IMR-90 (cell line): ENCODE measurements around the gene CCNQ. TPM values are rescaled to one million over a fixed set of nuclear protein-coding genes. Genes with fewer than 3 reads are reported as not detected.

Experiments
- ATAC-seq: fragments of 200-7000 bp; cut with Tn5 transposase; 2 replicates; pipeline ENCODE4 v1.9.1; 2020; ENCODE audit warnings: low read depth, mild to moderate bottlenecking, moderate library complexity
- BruUV-seq: library from RNA; stranded (reverse); fragments of 400-500 nt; replicated peaks from 2 replicates; lab custom pipeline; 2021; lab: Mats Ljungman, UMichigan
- CTCF ChIA-PET: fragments of 300-600 bp; formaldehyde crosslinking; extraction: SDS; loops from one replicate; lab custom pipeline; 2021; ENCODE audit warnings: antibody characterized with exemption; lab: Yijun Ruan, JAX
- POLR2A ChIA-PET: fragments of 300-600 bp; sonication (Branson Sonifier 250); formaldehyde crosslinking; loops from one replicate; lab custom pipeline; 2022; ENCODE audit warnings: antibody characterized with exemption; ENCODE audit not compliant: unreplicated experiment; lab: Charles Lee
- DNase-seq: peaks from one replicate; pipeline ENCODE4 v3.0.0; 2013
- H2AFZ ChIP-seq: replicated peaks from 2 replicates; pipeline ENCODE3; 2013; ENCODE audit warnings: low read length, mild to moderate bottlenecking; ENCODE audit not compliant: poor library complexity
- H2AK5ac ChIP-seq: 2 replicates; pipeline ENCODE4 v1.6.1; 2013; ENCODE audit warnings: low read depth, low read length, inconsistent platforms
- H2AK9ac ChIP-seq: replicated peaks from 2 replicates; pipeline ENCODE3; 2013; ENCODE audit warnings: mild to moderate bottlenecking, low read depth, low read length, moderate library complexity; ENCODE audit not compliant: poor library complexity
- H2BK120ac ChIP-seq: 2 replicates; pipeline ENCODE4 v1.6.1; 2013; ENCODE audit warnings: low read depth, low read length, inconsistent platforms
- H2BK15ac ChIP-seq: 3 replicates; pipeline ENCODE4 v1.6.1; 2013; ENCODE audit warnings: low read depth, low read length, inconsistent platforms
- H2BK20ac ChIP-seq: 2 replicates; pipeline ENCODE4 v1.6.1; 2013; ENCODE audit warnings: low read depth, mild to moderate bottlenecking, inconsistent platforms, low read length, moderate library complexity
- H2BK5ac ChIP-seq: 2 replicates; pipeline ENCODE4 v1.6.1; 2013; ENCODE audit warnings: mild to moderate bottlenecking, low read depth, low read length, inconsistent platforms; ENCODE audit not compliant: poor library complexity, severe bottlenecking
- H3K14ac ChIP-seq: replicated peaks from 2 replicates; pipeline ENCODE4 v1.6.1; 2013; ENCODE audit warnings: low read depth, low read length, inconsistent platforms
- H3K18ac ChIP-seq: 2 replicates; pipeline ENCODE4 v1.6.1; 2013; ENCODE audit warnings: low read depth, low read length, control low read depth
- H3K23ac ChIP-seq: 2 replicates; pipeline ENCODE4 v1.6.1; 2013; ENCODE audit warnings: low read depth, low read length, inconsistent platforms
- H3K27ac ChIP-seq: 2 replicates; pipeline ENCODE4 v1.5.1; 2013; ENCODE audit warnings: mild to moderate bottlenecking, control low read depth, low read length; ENCODE audit not compliant: insufficient read depth
- H3K27me3 ChIP-seq: 2 replicates; pipeline ENCODE4 v1.6.1; 2013; ENCODE audit warnings: low read length; ENCODE audit not compliant: control insufficient read depth, insufficient read depth
- H3K36me3 ChIP-seq: 2 replicates; pipeline ENCODE4 v1.6.1; 2013; ENCODE audit warnings: low read length, mixed read lengths; ENCODE audit not compliant: control insufficient read depth, insufficient read depth
- H3K4ac ChIP-seq: 2 replicates; pipeline ENCODE4 v1.6.1; 2013; ENCODE audit warnings: low read depth, low read length, inconsistent platforms
- H3K4me1 ChIP-seq: 2 replicates; pipeline ENCODE4 v1.6.1; 2013; ENCODE audit warnings: low read length, mixed read lengths; ENCODE audit not compliant: control insufficient read depth, insufficient read depth
- H3K4me2 ChIP-seq: 2 replicates; pipeline ENCODE4 v1.6.1; 2013; ENCODE audit warnings: low read depth, mild to moderate bottlenecking, control low read depth, low read length, moderate library complexity
- H3K4me3 ChIP-seq: 2 replicates; pipeline ENCODE4 v1.5.1; 2013; ENCODE audit warnings: low read depth, mild to moderate bottlenecking, control low read depth, low read length, moderate library complexity; ENCODE audit not compliant: insufficient read depth
- H3K56ac ChIP-seq: 2 replicates; pipeline ENCODE4 v1.6.1; 2013; ENCODE audit warnings: low read length, inconsistent platforms; ENCODE audit not compliant: insufficient read depth; ENCODE audit errors: extremely low read depth
- H3K79me1 ChIP-seq, 2 experiments: 2 replicates each; pipeline ENCODE4 v1.6.1; 2013; ENCODE audit warnings: low read length in 2 of 2, inconsistent platforms in 1 of 2, low read depth in 1 of 2
- H3K9ac ChIP-seq: 2 replicates; pipeline ENCODE4 v1.6.1; 2013; ENCODE audit warnings: low read depth, low read length, control low read depth
- H3K9me1 ChIP-seq: 2 replicates; pipeline ENCODE4 v1.6.1; 2013; ENCODE audit warnings: low read length, inconsistent platforms; ENCODE audit not compliant: insufficient read depth
- H3K9me3 ChIP-seq: 2 replicates; pipeline ENCODE4 v1.6.1; 2013; ENCODE audit warnings: low read length; ENCODE audit not compliant: control insufficient read depth, insufficient read depth
- H4K20me1 ChIP-seq: 2 replicates; pipeline ENCODE4 v1.6.1; 2013; ENCODE audit warnings: low read length, inconsistent platforms; ENCODE audit not compliant: insufficient read depth
- H4K5ac ChIP-seq: 2 replicates; pipeline ENCODE4 v1.6.1; 2013; ENCODE audit warnings: mild to moderate bottlenecking, low read depth, low read length, control low read depth
- H4K8ac ChIP-seq, 2 experiments: 2 replicates each; pipeline ENCODE4 v1.6.1; 2013; ENCODE audit warnings: low read depth in 2 of 2, low read length in 2 of 2, control low read depth in 1 of 2, inconsistent platforms in 1 of 2
- H4K91ac ChIP-seq: 2 replicates; pipeline ENCODE4 v1.6.1; 2013; ENCODE audit warnings: low read depth, low read length, inconsistent platforms; ENCODE audit not compliant: insufficient read depth
- BHLHE40 ChIP-seq: fragments of 150-350 bp; IDR thresholded peaks from 2 replicates; pipeline ENCODE4 v1.6.1; 2016; ENCODE audit warnings: mild to moderate bottlenecking, low read depth, low read length
- CHD1 ChIP-seq: IDR thresholded peaks from 2 replicates; pipeline ENCODE4 v1.6.1; 2012; ENCODE audit warnings: low read depth, low read length, improper control_type of control experiment
- FOS ChIP-seq: fragments of 150-350 bp; IDR thresholded peaks from 2 replicates; pipeline ENCODE4 v1.6.1; 2016; ENCODE audit warnings: low read depth, low read length
- MAZ ChIP-seq: IDR thresholded peaks from 2 replicates; pipeline ENCODE4 v1.6.1; 2012; ENCODE audit warnings: low read depth, mild to moderate bottlenecking, low read length, improper control_type of control experiment, moderate library complexity, borderline replicate concordance
- POLR2A ChIP-seq: IDR thresholded peaks from 2 replicates; pipeline ENCODE4 v1.6.1; 2012; ENCODE audit warnings: mild to moderate bottlenecking, low read depth, low read length
- RFX5 ChIP-seq: IDR thresholded peaks from 2 replicates; pipeline ENCODE4 v1.8.0; 2012; ENCODE audit warnings: low read depth, mild to moderate bottlenecking, low read length, moderate library complexity
- SMC3 ChIP-seq: fragments of 150-350 bp; IDR thresholded peaks from 2 replicates; pipeline ENCODE4 v1.6.1; 2016; ENCODE audit warnings: low read depth, mild to moderate bottlenecking, antibody characterized with exemption, low read length, moderate library complexity
- WGBS, 2 experiments: methylation state at CpG; one replicate each; pipeline versions ENCODE4 v1.1.5 to v1.1.7; 2013; ENCODE audit warnings: missing lambda C conversion rate in 2 of 2; ENCODE audit not compliant: insufficient read length in 1 of 2; ENCODE audit errors: extremely low coverage in 2 of 2; 5-methylcytosine and 5-hydroxymethylcytosine counted together
- dilution Hi-C: fragments of 300-500 bp; cut with HindIII; formaldehyde crosslinking; loops from one replicate; pipeline ENCODE4 v1.14.3; 2018; ENCODE audit warnings: low sequenced_read_pairs; ENCODE audit not compliant: unreplicated experiment
- in situ Hi-C: fragments of 300-500 bp; cut with MboI; formaldehyde crosslinking; loops from 3 replicates; pipeline ENCODE4 v1.14.3; 2019; ENCODE audit warnings: low sequenced_read_pairs, inconsistent platforms, mixed read lengths
- intact Hi-C: fragments of 100-400 bp; cut with micrococcal nuclease; formaldehyde crosslinking; loops from 2 replicates; pipeline ENCODE4 v1.10.0; 2022
- polyA plus RNA-seq, 3 experiments: library from polyadenylated mRNA; depleted of rRNA; stranded (reverse); fragments of >200 nt; gene quantifications; 2 replicates each; pipeline ENCODE4 v1.2.3, GENCODE V29; 2012; ENCODE audit warnings: low replicate concordance in 1 of 3
- total RNA-seq: library from RNA; depleted of rRNA; stranded (reverse); fragments of >200 nt; gene quantifications from 2 replicates; pipeline ENCODE4 v1.2.3, GENCODE V29; 2012
- TF ChIP-seq, protein P1 (sequence below): conservative IDR thresholded peaks from 2 replicates; pipeline ENCODE4 v1.5.1; 2012; ENCODE audit warnings: mild to moderate bottlenecking, low read depth, low read length, improper control_type of control experiment
- TF ChIP-seq, protein P2 (sequence below): fragments of 150-350 bp; IDR thresholded peaks from 2 replicates; pipeline ENCODE4 v1.6.1; 2017; ENCODE audit warnings: mild to moderate bottlenecking, antibody characterized with exemption, low read length, low read depth

Gene CCNQ
- total and polyA plus RNA-seq, 2 of the 4 experiments (the other 2 are of a cell fraction) = 27.6 to 35.2 TPM

DNA sequence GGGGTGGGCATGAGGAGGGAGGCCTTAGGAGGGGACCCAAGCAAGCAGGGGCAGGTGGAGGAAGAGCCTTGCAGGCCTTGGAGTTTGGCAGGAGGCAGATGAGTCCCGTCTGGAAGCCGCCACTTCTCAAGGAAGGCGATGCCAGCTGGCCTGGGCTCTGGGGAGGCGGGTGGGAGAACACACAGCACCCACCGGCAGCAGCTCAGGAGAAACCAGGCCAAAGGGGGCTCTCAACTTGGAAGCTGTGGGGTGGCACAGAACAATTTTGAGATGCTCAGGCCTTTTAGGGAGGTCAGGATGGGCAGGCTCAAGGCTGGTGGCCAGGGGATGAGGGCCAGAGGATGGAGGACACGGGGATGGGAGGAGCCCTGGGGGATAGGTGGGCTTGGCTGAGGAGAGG, 36.4 kb upstream of the CCNQ start:
- no peak overlapping the region for H4K8ac ChIP-seq
- dilution Hi-C loops = no loop called here
- DNase-seq (no peak), ATAC-seq (no peak)
- H4K91ac ChIP-seq = no peak overlapping the region
- 40% methylated on average over 1 of the region's 6 CpGs; no CpG with 5 or more reads in 1 of the 2 experiments for WGBS, 2 experiments
- ChIA-PET CTCF (no interaction called here), POLR2A (no interaction called here)
- H2BK15ac ChIP-seq = no peak overlapping the region
- in situ Hi-C loops = no loop called here
- H3K36me3 ChIP-seq = no peaks in the 10 kb centered on the region
- H2BK120ac ChIP-seq = no peak overlapping the region
- no peak overlapping the region for H2AK5ac ChIP-seq
- no peak overlapping the region for H3K56ac ChIP-seq
- no peak overlapping the region for H2BK5ac ChIP-seq
- H2BK20ac ChIP-seq = no peak overlapping the region
- no peak overlapping the region for H4K5ac ChIP-seq
- H2AFZ ChIP-seq = no peak overlapping the region
- H3K27ac ChIP-seq = no peak overlapping the region
- H3K4me3 ChIP-seq = no peak overlapping the region
- peaks cover 23% of the 10 kb centered on the region; the same call in 1 of the 2 replicates for H3K27me3 ChIP-seq
- H3K9ac ChIP-seq = no peak overlapping the region
- H3K9me3 ChIP-seq = peaks cover 8% of the 10 kb centered on the region
- H2AK9ac ChIP-seq = no peak overlapping the region
- no peak overlapping the region for H3K14ac ChIP-seq
- H3K9me1 ChIP-seq = no peaks in the 10 kb centered on the region
- no peak overlapping the region for H3K4me2 ChIP-seq
- intact Hi-C loops = no loop called here
- no peak overlapping the region for H3K23ac ChIP-seq
- no peak overlapping the region for H3K4ac ChIP-seq
- TF ChIP-seq POLR2A = no peak
- no peak for TF ChIP-seq SMC3
- TF ChIP-seq BHLHE40 = no peak
- TF ChIP-seq, protein P1, sequence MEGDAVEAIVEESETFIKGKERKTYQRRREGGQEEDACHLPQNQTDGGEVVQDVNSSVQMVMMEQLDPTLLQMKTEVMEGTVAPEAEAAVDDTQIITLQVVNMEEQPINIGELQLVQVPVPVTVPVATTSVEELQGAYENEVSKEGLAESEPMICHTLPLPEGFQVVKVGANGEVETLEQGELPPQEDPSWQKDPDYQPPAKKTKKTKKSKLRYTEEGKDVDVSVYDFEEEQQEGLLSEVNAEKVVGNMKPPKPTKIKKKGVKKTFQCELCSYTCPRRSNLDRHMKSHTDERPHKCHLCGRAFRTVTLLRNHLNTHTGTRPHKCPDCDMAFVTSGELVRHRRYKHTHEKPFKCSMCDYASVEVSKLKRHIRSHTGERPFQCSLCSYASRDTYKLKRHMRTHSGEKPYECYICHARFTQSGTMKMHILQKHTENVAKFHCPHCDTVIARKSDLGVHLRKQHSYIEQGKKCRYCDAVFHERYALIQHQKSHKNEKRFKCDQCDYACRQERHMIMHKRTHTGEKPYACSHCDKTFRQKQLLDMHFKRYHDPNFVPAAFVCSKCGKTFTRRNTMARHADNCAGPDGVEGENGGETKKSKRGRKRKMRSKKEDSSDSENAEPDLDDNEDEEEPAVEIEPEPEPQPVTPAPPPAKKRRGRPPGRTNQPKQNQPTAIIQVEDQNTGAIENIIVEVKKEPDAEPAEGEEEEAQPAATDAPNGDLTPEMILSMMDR = no peak
- no peak for TF ChIP-seq CHD1
- TF ChIP-seq, protein P2, sequence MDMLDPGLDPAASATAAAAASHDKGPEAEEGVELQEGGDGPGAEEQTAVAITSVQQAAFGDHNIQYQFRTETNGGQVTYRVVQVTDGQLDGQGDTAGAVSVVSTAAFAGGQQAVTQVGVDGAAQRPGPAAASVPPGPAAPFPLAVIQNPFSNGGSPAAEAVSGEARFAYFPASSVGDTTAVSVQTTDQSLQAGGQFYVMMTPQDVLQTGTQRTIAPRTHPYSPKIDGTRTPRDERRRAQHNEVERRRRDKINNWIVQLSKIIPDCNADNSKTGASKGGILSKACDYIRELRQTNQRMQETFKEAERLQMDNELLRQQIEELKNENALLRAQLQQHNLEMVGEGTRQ = no peak
- no peak for TF ChIP-seq MAZ
- no peak for TF ChIP-seq RFX5
- TF ChIP-seq FOS = no peak
- no peaks in the 10 kb centered on the region for H3K4me1 ChIP-seq
- no peaks in the 10 kb centered on the region for H3K79me1 ChIP-seq
- H3K18ac ChIP-seq = no peak overlapping the region
- no TSS peak for BruUV-seq
- H4K20me1 ChIP-seq = no peaks in the 10 kb centered on the region
